Liver (tissue), 2 donors: ENCODE data around the gene DCAF4.

Experiments used
- GABPA ChIP-seq, 2 donors: IDR thresholded peaks in 1 of 2; conservative IDR thresholded peaks in 1 of 2; 2 replicates each; pipeline ENCODE4 v1.6.1; 2016; ENCODE audit warnings: antibody characterized with exemption in 2 of 2, mild to moderate bottlenecking in 1 of 2, moderate library complexity in 1 of 2
- MAX ChIP-seq: IDR thresholded peaks from 2 replicates; pipeline ENCODE4 v1.6.1; 2016; ENCODE audit warnings: antibody characterized with exemption
- donor health status: healthy.

- TF ChIP-seq GABPA (IDR thresholded peaks at IDR 0.05 in 1 of 2, conservative IDR thresholded peaks at IDR 0.05 in 1 of 2) (no peak), MAX (no peak)
Observed at GRCh38 chr14:72999316-72999715, 73.1 kb downstream of the DCAF4 start.
